Measurements from ENCODE around the gene RPGRIP1L.
A peak's percentile ranks its signal among the peaks of the same experiment; 100 is the strongest.

RPGRIP1L gene

DNA sequence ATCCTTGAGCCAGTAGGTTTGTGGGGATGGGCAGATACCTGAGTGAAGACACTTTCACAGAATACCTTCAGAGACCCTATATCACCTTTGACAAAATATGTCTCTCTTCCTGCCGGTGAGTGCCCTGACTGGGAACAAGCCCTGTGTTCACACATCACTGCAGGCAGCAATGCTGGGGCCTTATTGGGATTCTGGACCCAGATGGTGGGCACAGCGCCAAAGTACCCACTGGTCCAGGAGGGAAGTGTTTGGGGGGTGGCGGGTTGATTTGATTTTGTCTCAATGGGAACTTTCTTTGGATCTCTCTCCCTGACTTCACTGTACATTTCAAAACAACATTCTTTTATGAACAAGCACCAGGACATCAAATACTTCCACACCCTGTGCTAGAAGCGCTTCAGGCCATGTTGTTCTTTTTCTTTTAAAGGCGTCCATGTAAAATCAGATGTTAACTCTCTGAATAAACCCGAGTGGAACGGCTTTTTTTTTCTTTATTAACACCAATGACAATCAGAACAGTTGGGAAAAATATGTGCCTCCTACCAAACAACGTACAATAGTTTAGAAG, 138.3 kb downstream of the RPGRIP1L start:
- Histone ChIP-seq H3K9me3 (replicated peaks in 1 of 11) (peaks cover 3 to 15% (median 7%) of the 10 kb centered on the region in 11 experiments; a peak in 21 of 22 replicates), H4K20me1 (no peaks in the 10 kb centered on the region), H3K4me1 (peaks cover 0 to 6% (median 0%) of the 10 kb centered on the region in 10 experiments; a peak in 2 of 20 replicates), H3K36me3 (no peaks in the 10 kb centered on the region), H3K9ac (no peak overlapping the region), H3K27ac (no peak overlapping the region), H3K4me3 (no peak overlapping the region), H3K27me3 (no peaks in the 10 kb centered on the region), H3K4me2 (no peak overlapping the region)
- no peak for TF ChIP-seq Cebpa-rat (IDR thresholded peaks at IDR 0.05)

DNA sequence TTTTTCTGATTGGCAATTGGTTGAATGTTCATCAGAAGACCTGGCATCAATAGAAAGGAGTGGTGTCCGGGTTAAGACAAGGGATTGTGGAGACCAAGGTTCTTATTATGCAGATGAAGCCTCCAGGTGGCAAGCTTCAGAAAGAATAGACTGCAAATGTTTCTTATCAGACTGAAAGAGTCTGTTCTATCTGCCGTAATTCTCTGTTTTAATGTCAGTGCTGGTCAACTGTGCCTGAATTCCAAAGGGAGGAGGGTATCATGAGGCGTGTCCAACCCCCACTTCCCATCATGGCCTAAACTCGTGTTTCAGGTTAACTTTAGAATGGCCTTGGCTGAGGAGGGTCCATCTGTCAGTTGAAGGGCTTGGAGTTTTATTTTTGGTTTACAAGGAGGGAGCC, 140.2 kb downstream of the RPGRIP1L start:
- H3K4me3 ChIP-seq, result no peak overlapping the region
- no peak overlapping the region for H3K9ac ChIP-seq
- no peak overlapping the region for H3K27ac ChIP-seq
- no peaks in the 10 kb centered on the region for H3K27me3 ChIP-seq
- peaks cover 0 to 6% (median 0%) of the 10 kb centered on the region in 10 experiments; a peak in 2 of 20 replicates for H3K4me1 ChIP-seq
- TF ChIP-seq Cebpa-rat (IDR thresholded peaks at IDR 0.05), result no peak
- no peaks in the 10 kb centered on the region for H4K20me1 ChIP-seq
- no peaks in the 10 kb centered on the region for H3K9me3 ChIP-seq (replicated peaks in 1 of 11)
- H3K36me3 ChIP-seq, result no peaks in the 10 kb centered on the region
- no peak overlapping the region for H3K4me2 ChIP-seq

DNA sequence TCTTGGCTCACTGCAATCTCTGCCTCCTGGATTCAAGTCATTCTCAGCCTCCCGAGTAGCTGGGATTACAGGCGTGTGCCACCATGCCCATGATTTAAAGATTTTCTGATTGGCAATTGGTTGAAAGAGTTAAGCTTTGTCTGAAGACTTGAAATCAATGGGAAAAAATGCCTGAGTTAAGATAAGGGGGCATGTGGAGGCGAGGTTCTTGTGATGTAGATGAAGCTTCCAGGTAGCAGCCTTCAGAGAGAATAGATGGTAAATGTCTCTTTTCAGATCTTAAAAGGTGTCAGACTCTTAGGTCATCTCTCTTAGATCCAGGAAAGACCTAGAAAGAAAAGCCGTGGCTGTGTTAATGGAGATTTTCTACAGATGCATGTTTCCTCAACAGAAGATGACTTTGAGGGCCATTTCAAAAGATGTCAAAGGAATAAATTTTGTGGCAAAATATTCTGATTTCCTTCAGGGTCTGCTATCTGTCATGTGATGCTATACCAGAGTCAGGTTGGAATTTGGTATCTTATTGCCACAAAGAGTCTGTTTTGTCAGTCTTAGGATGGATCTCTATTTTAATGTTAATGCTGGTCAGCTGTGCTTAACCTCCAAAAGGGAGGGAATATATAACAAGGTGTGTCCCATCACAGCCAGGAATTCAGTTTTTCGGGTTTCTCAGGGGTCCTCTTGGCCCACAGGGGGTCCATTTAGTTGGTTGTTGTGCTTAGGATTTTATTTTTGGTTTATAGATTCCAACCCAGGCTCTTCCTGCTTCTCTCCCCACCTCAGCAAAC, 142.4 kb downstream of the RPGRIP1L start:
- no peaks in the 10 kb centered on the region for H3K4me1 ChIP-seq
- H3K4me3 ChIP-seq, result no peak overlapping the region
- H3K9me3 ChIP-seq (replicated peaks in 1 of 11), result no peaks in the 10 kb centered on the region
- no peak for TF ChIP-seq Cebpa-rat (IDR thresholded peaks at IDR 0.05)
- no peaks in the 10 kb centered on the region for H4K20me1 ChIP-seq
- H3K4me2 ChIP-seq, result no peak overlapping the region
- H3K36me3 ChIP-seq, result no peaks in the 10 kb centered on the region
- no peak overlapping the region for H3K9ac ChIP-seq
- H3K27me3 ChIP-seq, result no peaks in the 10 kb centered on the region
- H3K27ac ChIP-seq, result no peak overlapping the region

DNA sequence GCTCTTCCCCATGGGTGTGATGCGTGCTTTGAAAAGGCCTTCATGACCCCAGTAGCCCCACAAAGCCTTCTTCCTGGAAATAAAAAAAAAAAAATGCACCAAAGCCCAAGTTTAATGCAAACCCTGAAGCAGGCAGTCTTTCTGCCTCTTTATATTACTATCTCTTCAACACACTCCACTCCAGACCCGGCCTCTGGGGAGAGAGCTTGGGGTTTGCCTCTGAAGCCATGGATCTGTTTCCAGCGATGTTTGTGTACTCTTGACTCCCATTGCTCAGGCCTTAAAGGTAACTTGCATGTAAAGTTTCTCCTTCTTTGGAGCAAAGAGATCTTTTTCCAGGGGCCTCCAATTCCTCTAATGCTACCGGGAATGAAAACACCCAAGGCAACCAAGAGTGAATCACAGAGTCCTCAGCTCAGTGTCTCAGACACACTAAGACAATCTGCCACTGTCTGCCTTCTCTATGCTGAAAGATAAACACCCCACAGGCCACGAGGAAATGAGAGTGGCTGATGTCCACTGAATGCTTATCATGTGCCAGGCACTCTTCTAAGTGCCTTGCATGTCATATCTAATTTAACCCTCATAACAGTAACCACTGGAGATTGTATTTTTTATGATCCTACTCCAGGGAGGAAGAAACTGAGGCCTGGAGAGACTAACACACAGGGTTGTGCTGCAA, 144.2 kb downstream of the RPGRIP1L start:
- H3K4me3 ChIP-seq, result no peak overlapping the region
- no peaks in the 10 kb centered on the region for H3K4me1 ChIP-seq
- H3K9me3 ChIP-seq (replicated peaks in 1 of 11), result no peaks in the 10 kb centered on the region
- H3K27me3 ChIP-seq, result no peaks in the 10 kb centered on the region
- no peak for TF ChIP-seq Cebpa-rat (IDR thresholded peaks at IDR 0.05)
- no peak overlapping the region for H3K27ac ChIP-seq
- H3K9ac ChIP-seq, result no peak overlapping the region
- no peaks in the 10 kb centered on the region for H3K36me3 ChIP-seq
- no peaks in the 10 kb centered on the region for H4K20me1 ChIP-seq
- H3K4me2 ChIP-seq, result no peak overlapping the region

DNA sequence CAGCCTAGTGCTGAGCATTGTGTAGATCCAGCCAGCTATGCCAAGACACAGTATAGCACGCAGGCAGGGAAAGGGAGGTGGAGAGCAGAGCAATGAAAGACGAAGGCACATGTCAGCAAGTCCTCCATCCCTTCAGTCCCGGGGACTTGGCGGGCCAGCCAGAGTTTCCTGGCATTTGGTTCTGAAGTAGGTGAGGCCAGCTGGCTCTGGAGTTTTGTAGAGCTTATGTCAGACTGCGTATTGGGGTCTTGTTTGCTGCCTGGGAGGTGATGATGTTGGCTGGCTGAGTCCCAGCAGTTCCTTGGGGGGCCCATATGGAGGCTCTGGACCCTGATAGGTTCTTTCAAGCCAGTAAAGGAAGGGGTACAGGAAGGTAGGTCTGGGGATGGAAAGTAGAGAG, 144.9 kb downstream of the RPGRIP1L start:
- H3K36me3 ChIP-seq, result no peaks in the 10 kb centered on the region
- H3K27ac ChIP-seq, result no peak overlapping the region
- no peak overlapping the region for H3K4me2 ChIP-seq
- no peak overlapping the region for H3K4me3 ChIP-seq
- no peak overlapping the region for H3K9ac ChIP-seq
- no peak for TF ChIP-seq Cebpa-rat (IDR thresholded peaks at IDR 0.05)
- H3K4me1 ChIP-seq, result peaks cover 0 to 6% (median 3%) of the 10 kb centered on the region in 10 experiments; a peak in 8 of 20 replicates
- no peaks in the 10 kb centered on the region for H3K9me3 ChIP-seq (replicated peaks in 1 of 11)
- H3K27me3 ChIP-seq, result no peaks in the 10 kb centered on the region
- no peaks in the 10 kb centered on the region for H4K20me1 ChIP-seq

DNA sequence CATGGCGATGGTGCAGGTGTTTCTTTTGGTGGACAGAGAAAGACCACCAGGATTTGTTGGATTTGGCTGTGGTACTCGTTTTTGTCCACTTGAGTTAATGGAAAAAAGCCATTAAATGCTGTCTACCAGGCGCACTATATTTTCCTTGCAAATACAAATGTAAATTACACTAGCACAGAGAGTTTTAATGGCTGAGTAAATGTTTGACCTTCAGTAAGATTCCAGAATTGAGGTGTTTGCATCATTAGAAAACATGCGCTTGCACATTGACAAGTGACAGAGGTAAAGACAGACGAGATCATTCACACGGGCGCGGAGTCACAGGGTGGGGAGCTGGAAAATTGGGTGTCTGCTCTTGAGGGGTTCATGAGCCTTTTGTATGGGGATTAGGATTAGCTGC, 147.1 kb downstream of the RPGRIP1L start:
- Histone ChIP-seq H4K20me1 (no peaks in the 10 kb centered on the region), H3K9ac (no peak overlapping the region), H3K9me3 (replicated peaks in 1 of 11) (no peaks in the 10 kb centered on the region), H3K4me2 (no peak overlapping the region), H3K27ac (no peak overlapping the region), H3K27me3 (no peaks in the 10 kb centered on the region), H3K4me1 (peaks cover 0 to 25% (median 15%) of the 10 kb centered on the region in 10 experiments; a peak in 12 of 20 replicates), H3K4me3 (no peak overlapping the region), H3K36me3 (no peaks in the 10 kb centered on the region)
- TF ChIP-seq Cebpa-rat (IDR thresholded peaks at IDR 0.05), result no peak

DNA sequence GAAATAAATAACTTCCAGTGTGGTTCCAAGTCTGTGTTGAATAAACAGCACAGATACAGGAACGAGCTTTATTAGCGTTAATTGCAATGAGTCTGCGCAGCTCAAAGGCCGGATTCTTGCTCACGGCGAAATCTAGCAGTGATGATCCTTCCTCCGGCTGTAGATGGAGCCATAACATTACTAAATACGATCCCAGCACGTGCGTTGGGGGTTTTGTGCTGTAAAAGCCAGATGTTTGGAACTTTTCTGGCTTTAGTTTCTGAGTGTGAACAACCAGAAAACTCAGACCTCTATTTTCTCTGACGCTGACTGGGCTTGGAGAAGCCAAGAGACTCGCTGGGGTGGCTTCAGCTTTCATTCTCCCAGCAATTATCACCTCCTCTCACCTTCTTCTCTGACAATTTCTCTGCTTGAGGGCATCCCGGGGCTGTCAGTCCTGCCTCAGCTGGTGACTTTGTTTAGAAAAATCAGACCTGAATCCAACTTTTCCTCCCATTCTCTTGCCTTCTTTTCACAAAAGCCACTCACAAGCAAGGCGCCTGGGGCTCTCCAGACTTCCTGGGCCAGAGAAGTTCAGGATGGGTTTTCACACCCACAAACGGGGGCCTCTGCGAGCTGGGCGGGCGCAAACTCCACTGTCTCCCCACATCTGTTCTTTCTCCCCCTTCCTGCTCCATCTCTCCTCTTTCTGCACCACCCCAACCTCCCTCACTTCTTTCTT, 153.5 kb downstream of the RPGRIP1L start:
- no peaks in the 10 kb centered on the region for H3K9me3 ChIP-seq (replicated peaks in 1 of 11)
- peak overlapping the region in 2 of 11 experiments; percentile 19 to 51; a peak in 3 of 22 replicates for H3K9ac ChIP-seq
- peak overlapping the region in 7 of 11 experiments; percentile 12 to 31 (median 21); a peak in 7 of 22 replicates for H3K4me2 ChIP-seq
- H4K20me1 ChIP-seq, result no peaks in the 10 kb centered on the region
- H3K4me1 ChIP-seq, result peaks cover 13 to 46% (median 31%) of the 10 kb centered on the region in 10 experiments; a peak in 18 of 20 replicates
- peak overlapping the region in 1 of 11 experiments; percentile 41; a peak in 1 of 22 replicates for H3K27ac ChIP-seq
- no peaks in the 10 kb centered on the region for H3K27me3 ChIP-seq
- H3K4me3 ChIP-seq, result no peak overlapping the region
- H3K36me3 ChIP-seq, result no peaks in the 10 kb centered on the region
- TF ChIP-seq Cebpa-rat (IDR thresholded peaks at IDR 0.05), result no peak

Data from BLaER1 treated with 17β-estradiol and CSF1 and Interleukin-3, amounts not matched to agents 10 nM and 100 nM (cell line).